Bronchial epithelial cell (primary cell): ENCODE measurements around the gene EXOC6B. TPM values are rescaled to one million over a fixed set of nuclear protein-coding genes. Genes with fewer than 3 reads are reported as not detected.

Experiments used
- DNase-seq: peaks from one replicate; pipeline ENCODE4 v3.0.0-alpha.2; 2010; ENCODE audit warnings: low read depth
- FAIRE-seq: peaks from 2 replicates; lab custom pipeline; 2011; peaks lifted over from hg19 to GRCh38; lab: Jason Lieb, UNC
- H3K27me3 ChIP-seq: 2 replicates; pipeline ENCODE4 v1.5.1; 2011; ENCODE audit warnings: low read length; ENCODE audit not compliant: control insufficient read depth, insufficient read depth
- H3K36me3 ChIP-seq: 2 replicates; pipeline ENCODE4 v1.5.1; 2011; ENCODE audit warnings: low read length; ENCODE audit not compliant: control insufficient read depth, insufficient read depth
- H3K4me3 ChIP-seq: 2 replicates; pipeline ENCODE4 v1.5.1; 2011; ENCODE audit warnings: mild to moderate bottlenecking, low read depth, low read length, control low read depth
- CTCF ChIP-seq: IDR thresholded peaks from 2 replicates; pipeline ENCODE4 v1.5.1; 2011; ENCODE audit warnings: mild to moderate bottlenecking, moderate library complexity, low read length, control low read depth, inconsistent platforms; ENCODE audit not compliant: insufficient read depth, severe bottlenecking
- total RNA-seq: library from RNA; depleted of rRNA; stranded (reverse); fragments of >200 nt; gene quantifications from 2 replicates; pipeline ENCODE4 v1.2.1, GENCODE V29; 2014

EXOC6B gene
- total RNA-seq, 1 donor from 2014 or later: 26.9 TPM

GRCh38 chr2:72755647-72756423 lies 70.0 kb downstream of the EXOC6B start:
- no peak for FAIRE-seq
- Histone ChIP-seq H3K27me3 (no peaks in the 10 kb centered on the region), H3K36me3 (no peaks in the 10 kb centered on the region), H3K4me3 (no peak overlapping the region)
- no peak for TF ChIP-seq CTCF
- DNase-seq: peak; percentile 44

GRCh38 chr2:72754628-72755320 lies 71.1 kb downstream of the EXOC6B start:
- Histone ChIP-seq H3K4me3 (no peak overlapping the region), H3K36me3 (no peaks in the 10 kb centered on the region), H3K27me3 (no peaks in the 10 kb centered on the region)
- no peak for TF ChIP-seq CTCF
- no peak for FAIRE-seq
- no peak for DNase-seq

- no peak for TF ChIP-seq CTCF
- Histone ChIP-seq H3K36me3 (no peaks in the 10 kb centered on the region), H3K27me3 (no peaks in the 10 kb centered on the region), H3K4me3 (no peak overlapping the region)
- FAIRE-seq: no peak
- DNase-seq: no peak
Observed at GRCh38 chr2:72750977-72751639, 74.7 kb downstream of the EXOC6B start.

GRCh38 chr2:72750466-72750865 lies 75.4 kb downstream of the EXOC6B start:
- no peaks in the 10 kb centered on the region for H3K36me3 ChIP-seq
- H3K4me3 ChIP-seq: no peak overlapping the region
- FAIRE-seq: no peak
- no peaks in the 10 kb centered on the region for H3K27me3 ChIP-seq
- no peak for DNase-seq
- no peak for TF ChIP-seq CTCF

GRCh38 chr2:72747344-72747743 lies 78.5 kb downstream of the EXOC6B start:
- no peak for FAIRE-seq
- no peak for TF ChIP-seq CTCF
- H3K36me3 ChIP-seq: no peaks in the 10 kb centered on the region
- no peak for DNase-seq
- H3K4me3 ChIP-seq: no peak overlapping the region
- no peaks in the 10 kb centered on the region for H3K27me3 ChIP-seq
